GM12878 (cell line): ENCODE results near the gene ALDH1A2. TPM values are rescaled to one million over a fixed set of nuclear protein-coding genes. Genes with fewer than 3 reads are reported as not detected.

ENCODE experiments used
- ATAC-seq: fragments of 200-7000 bp; cut with Tn5 transposase; 3 replicates; pipeline ENCODE4 v1.9.1; 2020; ENCODE audit warnings: mild to moderate bottlenecking, moderate library complexity
- BruUV-seq: library from RNA; stranded (reverse); fragments of 400-500 nt; replicated peaks from 2 replicates; lab custom pipeline; 2021; lab: Mats Ljungman, UMichigan
- CTCF ChIA-PET: fragments of 300-600 bp; sonication (Branson Sonifier 250); formaldehyde crosslinking; extraction: SDS; loops from one replicate; lab custom pipeline; 2021; ENCODE audit warnings: inconsistent platforms; lab: Yijun Ruan, JAX
- POLR2A ChIA-PET: fragments of 350-600 bp; formaldehyde crosslinking; extraction: SDS; loops from one replicate; lab custom pipeline; 2021; ENCODE audit warnings: inconsistent platforms; lab: Charles Lee
- RAD21 ChIA-PET: fragments of 300-600 bp; sonication (Branson Sonifier 250); formaldehyde crosslinking; loops from one replicate; lab custom pipeline; 2023; ENCODE audit warnings: antibody characterized with exemption; ENCODE audit not compliant: unreplicated experiment; lab: Charles Lee
- SMC1A ChIA-PET: fragments of 300-600 bp; sonication (Branson Sonifier 250); formaldehyde crosslinking; loops from one replicate; lab custom pipeline; 2023; ENCODE audit not compliant: unreplicated experiment, uncharacterized antibody; lab: Charles Lee
- DNase-seq: peaks from one replicate; pipeline ENCODE4 v3.0.0-alpha.2; 2011; ENCODE audit warnings: low read depth, low spot score
- FAIRE-seq: peaks from 3 replicates; lab custom pipeline; 2011; peaks lifted over from hg19 to GRCh38; lab: Jason Lieb, UNC
- H2AFZ ChIP-seq: 2 replicates; pipeline ENCODE4 v1.6.0; 2011; ENCODE audit warnings: low read depth, low read length, control low read depth; ENCODE audit not compliant: control insufficient read depth
- H3K27ac ChIP-seq: 2 replicates; pipeline ENCODE4 v1.5.1; 2011; ENCODE audit warnings: control low read depth; ENCODE audit not compliant: control insufficient read depth, insufficient read depth
- H3K27me3 ChIP-seq, 2 experiments: replicated peaks in 1 of 2; 2 replicates each; pipeline versions ENCODE4 v1.6.0 to v1.6.1; 2011; ENCODE audit warnings: low read length in 1 of 2; ENCODE audit not compliant: control insufficient read depth in 2 of 2, insufficient read depth in 2 of 2
- H3K36me3 ChIP-seq, 2 experiments: 2 replicates each; pipeline ENCODE4 v1.5.1; 2011; ENCODE audit warnings: low read length in 1 of 2; ENCODE audit not compliant: control insufficient read depth in 2 of 2, insufficient read depth in 2 of 2
- H3K4me1 ChIP-seq: 2 replicates; pipeline ENCODE4 v1.6.1; 2011; ENCODE audit warnings: mild to moderate bottlenecking, low read length, moderate library complexity, mixed read lengths; ENCODE audit not compliant: control insufficient read depth, insufficient read depth
- H3K4me2 ChIP-seq: 2 replicates; pipeline ENCODE4 v1.6.0; 2011; ENCODE audit warnings: control low read depth; ENCODE audit not compliant: control insufficient read depth, insufficient read depth
- H3K4me3 ChIP-seq: fragments of 200-600 bp; sonication (generic); 2 replicates; pipeline ENCODE4 v1.5.1; 2016
- H3K79me2 ChIP-seq: 2 replicates; pipeline ENCODE4 v1.6.0; 2011; ENCODE audit warnings: low read length; ENCODE audit not compliant: control insufficient read depth, insufficient read depth
- H3K9ac ChIP-seq: 2 replicates; pipeline ENCODE4 v1.8.0; 2011; ENCODE audit warnings: low read length, control low read depth, mixed read lengths; ENCODE audit not compliant: control insufficient read depth, insufficient read depth
- H3K9me3 ChIP-seq: replicated peaks from 3 replicates; pipeline ENCODE4 v1.5.1; 2011; ENCODE audit warnings: mild to moderate bottlenecking, low read length; ENCODE audit not compliant: control insufficient read depth, insufficient read depth
- H4K20me1 ChIP-seq: 2 replicates; pipeline ENCODE4 v1.6.0; 2011; ENCODE audit not compliant: control insufficient read depth, insufficient read depth
- HCFC1 ChIP-seq: fragments of 150-350 bp; IDR thresholded peaks from 2 replicates; pipeline ENCODE4 v1.6.1; 2014; ENCODE audit warnings: low read length
- MXI1 ChIP-seq: fragments of 150-350 bp; IDR thresholded peaks from 2 replicates; pipeline ENCODE4 v1.6.1; 2011; ENCODE audit warnings: low read depth, mild to moderate bottlenecking, inconsistent platforms, low read length, improper control_type of control experiment
- ZNF207 ChIP-seq: fragments of 450-650 bp; IDR thresholded peaks from 2 replicates; pipeline ENCODE4 v1.6.1; 2014; ENCODE audit warnings: antibody characterized with exemption, mild to moderate bottlenecking, borderline replicate concordance
- WGBS: methylation state at CpG from one replicate; pipeline ENCODE4 v1.1.6; 2016; ENCODE audit warnings: low lambda C conversion rate; ENCODE audit not compliant: insufficient replicate concordance, insufficient coverage; ENCODE audit errors: missing lambda C conversion rate; 5-methylcytosine and 5-hydroxymethylcytosine counted together
- in situ Hi-C: fragments of 300-500 bp; cut with MboI; formaldehyde crosslinking; loops from 9 replicates; pipeline ENCODE4 v1.14.3; 2018; ENCODE audit warnings: mixed read lengths
- intact Hi-C: fragments of 100-400 bp; cut with micrococcal nuclease; formaldehyde crosslinking; loops from one replicate; pipeline ENCODE4 v1.14.2; 2022; ENCODE audit not compliant: unreplicated experiment
- polyA plus RNA-seq, 11 experiments: library from polyadenylated mRNA; depleted of rRNA in 4 of 11; unstranded in 6 of 11; stranded (reverse) in 5 of 11; fragments of >200 nt; fragmentation: Nextera tagmentation in 4 of 11; fragmentation: Illumina TruSeq in 1 of 11; extraction: Ambion mirVana in 4 of 11; extraction: Trizol in 1 of 11; gene quantifications; 1 replicate in 1 of 11; 2 replicates in 10 of 11; pipeline versions ENCODE4 v1.2.1 to v1.2.3, GENCODE V29; 2011 to 2016; ENCODE audit warnings: inconsistent platforms in 2 of 11, missing spikeins in 2 of 11, low read depth in 1 of 11
- total RNA-seq, 4 experiments: library from RNA; depleted of rRNA in 3 of 4; stranded (reverse); fragments of >200 nt in 3 of 4; fragmentation: Illumina TruSeq in 1 of 4; extraction: Trizol in 1 of 4; gene quantifications; 2 replicates each; pipeline versions ENCODE4 v1.2.1 to v1.2.3, GENCODE V29; 2013 to 2021
- TF ChIP-seq, protein P1 (sequence below): IDR thresholded peaks from 2 replicates; pipeline ENCODE4 v1.6.1; 2012; ENCODE audit warnings: improper control_type of control experiment, low read depth, low read length; ENCODE audit not compliant: insufficient replicate concordance
- TF ChIP-seq, protein P2 (sequence below): fragments of 450-650 bp; IDR thresholded peaks from 2 replicates; pipeline ENCODE4 v1.6.1; 2016; ENCODE audit warnings: mild to moderate bottlenecking, moderate library complexity, borderline replicate concordance
- TF ChIP-seq, protein P3 (sequence below): fragments of 450-650 bp; IDR thresholded peaks from 2 replicates; pipeline ENCODE4 v1.6.1; 2018; ENCODE audit warnings: borderline replicate concordance, mild to moderate bottlenecking; ENCODE audit not compliant: partially characterized antibody
- TF ChIP-seq, protein P4 (sequence below): IDR thresholded peaks from 2 replicates; pipeline ENCODE4 v1.6.1; 2011; ENCODE audit warnings: borderline replicate concordance, low read depth, mild to moderate bottlenecking, moderate library complexity, low read length; ENCODE audit not compliant: insufficient read depth, poor library complexity, severe bottlenecking

ALDH1A2 gene
- total and polyA plus RNA-seq, 10 of the 15 experiments (the other 5 are each of a cell fraction or from before 2014, with no cell fraction given) = 0.06 to 0.92 (median 0.18) TPM; not detected in 5

DNA sequence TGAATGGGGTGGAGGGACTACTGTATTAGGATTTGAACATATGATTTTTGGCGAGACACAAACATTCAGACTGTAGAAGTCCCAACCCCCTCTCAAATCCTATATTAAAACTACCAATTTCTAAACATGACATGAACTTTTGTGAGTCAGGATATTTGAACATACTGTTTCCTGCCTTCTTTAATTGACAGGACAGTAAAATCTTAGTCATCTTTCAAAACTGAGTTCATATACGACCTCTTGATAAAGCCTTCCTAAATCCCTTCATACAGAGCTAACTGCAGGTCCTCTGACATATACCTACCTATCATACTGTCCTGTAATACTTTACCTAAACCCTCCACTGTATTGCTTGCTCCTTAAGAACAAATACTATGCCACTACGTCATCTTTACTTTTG is 23.5 kb downstream of the ALDH1A2 start:
- H3K9me3 ChIP-seq = no peaks in the 10 kb centered on the region
- H2AFZ ChIP-seq = no peak overlapping the region
- CTCF ChIA-PET = interaction anchor here (0.7 to 2.1 kb wide), 4 partner anchors 16 to 36 kb away, joined by 3 to 6 read pairs (median 6); no protein-coding TSS in a partner anchor
- H3K9ac ChIP-seq = no peak overlapping the region
- POLR2A ChIA-PET = no interaction called here
- RAD21 ChIA-PET = no interaction called here
- H3K79me2 ChIP-seq = no peaks in the 10 kb centered on the region
- no peak for ATAC-seq
- 3% methylated on average over 3 of the region's 3 CpGs for WGBS
- intact Hi-C loops = loop anchor here (2.0 kb wide), 1 partner anchor 141 kb away; no protein-coding TSS in a partner anchor
- SMC1A ChIA-PET = interaction anchor here (1.2 kb wide), 1 partner anchor 31 kb away, joined by 4 read pairs; no protein-coding TSS in a partner anchor
- DNase-seq = no peak
- H3K27me3 ChIP-seq = no peaks in the 10 kb centered on the region; a peak in 1 of 4 replicates
- no peak overlapping the region for H3K27ac ChIP-seq
- H3K4me2 ChIP-seq = no peak overlapping the region
- H3K36me3 ChIP-seq = no peaks in the 10 kb centered on the region
- no peak overlapping the region for H3K4me3 ChIP-seq
- in situ Hi-C loops = no loop called here
- FAIRE-seq = no peak
- no peaks in the 10 kb centered on the region for H4K20me1 ChIP-seq
- no peaks in the 10 kb centered on the region for H3K4me1 ChIP-seq
- no TSS peak for BruUV-seq
- no peak for TF ChIP-seq HCFC1
- TF ChIP-seq, protein P1, sequence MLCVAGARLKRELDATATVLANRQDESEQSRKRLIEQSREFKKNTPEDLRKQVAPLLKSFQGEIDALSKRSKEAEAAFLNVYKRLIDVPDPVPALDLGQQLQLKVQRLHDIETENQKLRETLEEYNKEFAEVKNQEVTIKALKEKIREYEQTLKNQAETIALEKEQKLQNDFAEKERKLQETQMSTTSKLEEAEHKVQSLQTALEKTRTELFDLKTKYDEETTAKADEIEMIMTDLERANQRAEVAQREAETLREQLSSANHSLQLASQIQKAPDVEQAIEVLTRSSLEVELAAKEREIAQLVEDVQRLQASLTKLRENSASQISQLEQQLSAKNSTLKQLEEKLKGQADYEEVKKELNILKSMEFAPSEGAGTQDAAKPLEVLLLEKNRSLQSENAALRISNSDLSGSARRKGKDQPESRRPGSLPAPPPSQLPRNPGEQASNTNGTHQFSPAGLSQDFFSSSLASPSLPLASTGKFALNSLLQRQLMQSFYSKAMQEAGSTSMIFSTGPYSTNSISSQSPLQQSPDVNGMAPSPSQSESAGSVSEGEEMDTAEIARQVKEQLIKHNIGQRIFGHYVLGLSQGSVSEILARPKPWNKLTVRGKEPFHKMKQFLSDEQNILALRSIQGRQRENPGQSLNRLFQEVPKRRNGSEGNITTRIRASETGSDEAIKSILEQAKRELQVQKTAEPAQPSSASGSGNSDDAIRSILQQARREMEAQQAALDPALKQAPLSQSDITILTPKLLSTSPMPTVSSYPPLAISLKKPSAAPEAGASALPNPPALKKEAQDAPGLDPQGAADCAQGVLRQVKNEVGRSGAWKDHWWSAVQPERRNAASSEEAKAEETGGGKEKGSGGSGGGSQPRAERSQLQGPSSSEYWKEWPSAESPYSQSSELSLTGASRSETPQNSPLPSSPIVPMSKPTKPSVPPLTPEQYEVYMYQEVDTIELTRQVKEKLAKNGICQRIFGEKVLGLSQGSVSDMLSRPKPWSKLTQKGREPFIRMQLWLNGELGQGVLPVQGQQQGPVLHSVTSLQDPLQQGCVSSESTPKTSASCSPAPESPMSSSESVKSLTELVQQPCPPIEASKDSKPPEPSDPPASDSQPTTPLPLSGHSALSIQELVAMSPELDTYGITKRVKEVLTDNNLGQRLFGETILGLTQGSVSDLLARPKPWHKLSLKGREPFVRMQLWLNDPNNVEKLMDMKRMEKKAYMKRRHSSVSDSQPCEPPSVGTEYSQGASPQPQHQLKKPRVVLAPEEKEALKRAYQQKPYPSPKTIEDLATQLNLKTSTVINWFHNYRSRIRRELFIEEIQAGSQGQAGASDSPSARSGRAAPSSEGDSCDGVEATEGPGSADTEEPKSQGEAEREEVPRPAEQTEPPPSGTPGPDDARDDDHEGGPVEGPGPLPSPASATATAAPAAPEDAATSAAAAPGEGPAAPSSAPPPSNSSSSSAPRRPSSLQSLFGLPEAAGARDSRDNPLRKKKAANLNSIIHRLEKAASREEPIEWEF = no peak
- TF ChIP-seq MXI1 = no peak
- TF ChIP-seq, protein P2, sequence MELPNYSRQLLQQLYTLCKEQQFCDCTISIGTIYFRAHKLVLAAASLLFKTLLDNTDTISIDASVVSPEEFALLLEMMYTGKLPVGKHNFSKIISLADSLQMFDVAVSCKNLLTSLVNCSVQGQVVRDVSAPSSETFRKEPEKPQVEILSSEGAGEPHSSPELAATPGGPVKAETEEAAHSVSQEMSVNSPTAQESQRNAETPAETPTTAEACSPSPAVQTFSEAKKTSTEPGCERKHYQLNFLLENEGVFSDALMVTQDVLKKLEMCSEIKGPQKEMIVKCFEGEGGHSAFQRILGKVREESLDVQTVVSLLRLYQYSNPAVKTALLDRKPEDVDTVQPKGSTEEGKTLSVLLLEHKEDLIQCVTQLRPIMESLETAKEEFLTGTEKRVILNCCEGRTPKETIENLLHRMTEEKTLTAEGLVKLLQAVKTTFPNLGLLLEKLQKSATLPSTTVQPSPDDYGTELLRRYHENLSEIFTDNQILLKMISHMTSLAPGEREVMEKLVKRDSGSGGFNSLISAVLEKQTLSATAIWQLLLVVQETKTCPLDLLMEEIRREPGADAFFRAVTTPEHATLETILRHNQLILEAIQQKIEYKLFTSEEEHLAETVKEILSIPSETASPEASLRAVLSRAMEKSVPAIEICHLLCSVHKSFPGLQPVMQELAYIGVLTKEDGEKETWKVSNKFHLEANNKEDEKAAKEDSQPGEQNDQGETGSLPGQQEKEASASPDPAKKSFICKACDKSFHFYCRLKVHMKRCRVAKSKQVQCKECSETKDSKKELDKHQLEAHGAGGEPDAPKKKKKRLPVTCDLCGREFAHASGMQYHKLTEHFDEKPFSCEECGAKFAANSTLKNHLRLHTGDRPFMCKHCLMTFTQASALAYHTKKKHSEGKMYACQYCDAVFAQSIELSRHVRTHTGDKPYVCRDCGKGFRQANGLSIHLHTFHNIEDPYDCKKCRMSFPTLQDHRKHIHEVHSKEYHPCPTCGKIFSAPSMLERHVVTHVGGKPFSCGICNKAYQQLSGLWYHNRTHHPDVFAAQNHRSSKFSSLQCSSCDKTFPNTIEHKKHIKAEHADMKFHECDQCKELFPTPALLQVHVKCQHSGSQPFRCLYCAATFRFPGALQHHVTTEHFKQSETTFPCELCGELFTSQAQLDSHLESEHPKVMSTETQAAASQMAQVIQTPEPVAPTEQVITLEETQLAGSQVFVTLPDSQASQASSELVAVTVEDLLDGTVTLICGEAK = no peak
- TF ChIP-seq ZNF207 = no peak
- TF ChIP-seq, protein P3, sequence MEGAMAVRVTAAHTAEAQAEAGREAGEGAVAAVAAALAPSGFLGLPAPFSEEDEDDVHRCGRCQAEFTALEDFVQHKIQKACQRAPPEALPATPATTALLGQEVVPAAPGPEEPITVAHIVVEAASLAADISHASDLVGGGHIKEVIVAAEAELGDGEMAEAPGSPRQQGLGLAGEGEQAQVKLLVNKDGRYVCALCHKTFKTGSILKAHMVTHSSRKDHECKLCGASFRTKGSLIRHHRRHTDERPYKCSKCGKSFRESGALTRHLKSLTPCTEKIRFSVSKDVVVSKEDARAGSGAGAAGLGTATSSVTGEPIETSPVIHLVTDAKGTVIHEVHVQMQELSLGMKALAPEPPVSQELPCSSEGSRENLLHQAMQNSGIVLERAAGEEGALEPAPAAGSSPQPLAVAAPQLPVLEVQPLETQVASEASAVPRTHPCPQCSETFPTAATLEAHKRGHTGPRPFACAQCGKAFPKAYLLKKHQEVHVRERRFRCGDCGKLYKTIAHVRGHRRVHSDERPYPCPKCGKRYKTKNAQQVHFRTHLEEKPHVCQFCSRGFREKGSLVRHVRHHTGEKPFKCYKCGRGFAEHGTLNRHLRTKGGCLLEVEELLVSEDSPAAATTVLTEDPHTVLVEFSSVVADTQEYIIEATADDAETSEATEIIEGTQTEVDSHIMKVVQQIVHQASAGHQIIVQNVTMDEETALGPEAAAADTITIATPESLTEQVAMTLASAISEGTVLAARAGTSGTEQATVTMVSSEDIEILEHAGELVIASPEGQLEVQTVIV = no peak
- TF ChIP-seq, protein P4, sequence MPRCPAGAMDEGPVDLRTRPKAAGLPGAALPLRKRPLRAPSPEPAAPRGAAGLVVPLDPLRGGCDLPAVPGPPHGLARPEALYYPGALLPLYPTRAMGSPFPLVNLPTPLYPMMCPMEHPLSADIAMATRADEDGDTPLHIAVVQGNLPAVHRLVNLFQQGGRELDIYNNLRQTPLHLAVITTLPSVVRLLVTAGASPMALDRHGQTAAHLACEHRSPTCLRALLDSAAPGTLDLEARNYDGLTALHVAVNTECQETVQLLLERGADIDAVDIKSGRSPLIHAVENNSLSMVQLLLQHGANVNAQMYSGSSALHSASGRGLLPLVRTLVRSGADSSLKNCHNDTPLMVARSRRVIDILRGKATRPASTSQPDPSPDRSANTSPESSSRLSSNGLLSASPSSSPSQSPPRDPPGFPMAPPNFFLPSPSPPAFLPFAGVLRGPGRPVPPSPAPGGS = no peak
